GM19463 (cell line): ENCODE measurements around the gene CFDP1.

Experiments used
- ATAC-seq: cut with Tn5 transposase; IDR thresholded peaks from one replicate; pipeline ENCODE4 v1.9.1; 2021; ENCODE audit warnings: mild to moderate bottlenecking, moderate library complexity; ENCODE audit not compliant: unreplicated experiment

Gene CFDP1

DNA sequence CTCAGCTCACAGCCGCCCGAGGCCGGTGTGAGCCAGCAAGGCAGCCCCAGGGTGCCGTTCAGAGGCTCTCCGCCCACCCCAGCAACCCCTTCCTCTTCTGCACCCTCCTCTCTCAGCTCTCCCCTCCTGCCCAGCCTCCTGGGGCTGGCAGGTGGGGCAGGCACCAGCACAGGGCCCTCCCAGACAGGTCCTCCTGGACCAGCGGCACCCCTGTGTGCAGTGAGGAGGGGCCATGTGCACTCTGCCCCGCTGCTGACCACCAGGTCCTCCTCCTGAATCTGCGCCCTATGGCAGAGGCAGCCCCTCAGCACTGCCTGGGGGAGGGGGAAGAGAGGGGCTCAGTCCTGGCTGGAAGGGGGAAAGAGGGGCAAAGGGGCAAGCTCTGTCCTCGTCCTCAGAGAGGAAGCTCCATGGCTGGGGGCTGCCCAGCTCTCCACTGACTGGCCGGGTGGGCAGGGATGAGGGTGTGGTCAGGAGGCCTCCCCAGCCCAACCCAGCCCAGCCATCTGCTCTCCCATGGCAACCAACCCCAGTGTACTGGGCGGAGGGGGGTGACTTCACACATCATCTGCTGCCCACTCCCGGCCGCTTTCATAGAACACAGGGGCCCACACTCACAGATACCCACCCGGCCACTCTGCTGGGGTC lies 176.5 kb downstream of the CFDP1 start:
- no peak for ATAC-seq

DNA sequence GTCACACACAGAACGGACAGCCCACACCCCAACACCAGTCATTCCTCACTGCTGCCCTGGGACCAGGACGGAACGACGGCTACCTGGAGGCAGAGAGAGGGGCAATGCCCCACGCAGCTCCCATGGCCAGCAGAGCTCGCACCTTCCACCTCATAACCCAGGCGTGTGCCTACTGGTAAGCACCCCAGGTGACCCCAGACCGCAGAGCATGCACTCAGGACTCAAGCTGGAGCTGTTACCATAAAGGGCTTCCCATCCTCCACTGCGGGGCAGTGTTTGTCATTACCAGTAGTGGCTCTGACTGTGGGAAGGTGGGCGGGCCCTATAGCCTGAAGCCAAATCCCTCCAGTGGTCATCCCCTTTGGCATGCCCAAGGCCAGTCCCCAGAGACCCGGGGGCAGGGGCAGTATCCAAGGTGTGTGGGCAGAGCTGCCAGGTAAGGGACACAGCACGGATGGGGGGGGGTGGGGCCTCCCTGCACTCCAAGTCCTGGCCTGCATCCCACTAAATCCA lies 177.2 kb downstream of the CFDP1 start:
- no peak for ATAC-seq

DNA sequence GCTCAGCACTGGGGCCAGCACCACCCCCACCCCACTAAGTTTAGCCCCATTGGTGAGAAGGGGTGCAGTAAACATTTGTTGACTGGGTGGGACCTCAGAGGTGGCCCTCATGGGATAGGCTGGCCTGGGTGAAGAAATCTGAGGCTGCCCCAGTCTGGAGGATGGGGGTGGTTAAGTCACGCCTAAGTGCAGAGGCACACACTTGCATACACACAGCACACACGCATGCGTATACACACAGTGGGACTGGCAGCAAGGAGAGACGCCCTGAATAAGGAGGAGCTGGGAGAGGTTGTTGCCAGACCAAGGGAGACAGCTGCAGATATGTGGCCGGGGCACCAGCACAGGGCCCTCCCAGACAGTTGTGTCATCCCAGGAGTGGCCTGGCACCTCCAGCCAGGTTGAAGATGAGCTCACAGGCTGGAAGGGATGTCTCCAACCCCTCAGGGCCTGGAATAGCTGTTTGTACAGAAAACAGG lies 178.9 kb downstream of the CFDP1 start:
- ATAC-seq: no peak

DNA sequence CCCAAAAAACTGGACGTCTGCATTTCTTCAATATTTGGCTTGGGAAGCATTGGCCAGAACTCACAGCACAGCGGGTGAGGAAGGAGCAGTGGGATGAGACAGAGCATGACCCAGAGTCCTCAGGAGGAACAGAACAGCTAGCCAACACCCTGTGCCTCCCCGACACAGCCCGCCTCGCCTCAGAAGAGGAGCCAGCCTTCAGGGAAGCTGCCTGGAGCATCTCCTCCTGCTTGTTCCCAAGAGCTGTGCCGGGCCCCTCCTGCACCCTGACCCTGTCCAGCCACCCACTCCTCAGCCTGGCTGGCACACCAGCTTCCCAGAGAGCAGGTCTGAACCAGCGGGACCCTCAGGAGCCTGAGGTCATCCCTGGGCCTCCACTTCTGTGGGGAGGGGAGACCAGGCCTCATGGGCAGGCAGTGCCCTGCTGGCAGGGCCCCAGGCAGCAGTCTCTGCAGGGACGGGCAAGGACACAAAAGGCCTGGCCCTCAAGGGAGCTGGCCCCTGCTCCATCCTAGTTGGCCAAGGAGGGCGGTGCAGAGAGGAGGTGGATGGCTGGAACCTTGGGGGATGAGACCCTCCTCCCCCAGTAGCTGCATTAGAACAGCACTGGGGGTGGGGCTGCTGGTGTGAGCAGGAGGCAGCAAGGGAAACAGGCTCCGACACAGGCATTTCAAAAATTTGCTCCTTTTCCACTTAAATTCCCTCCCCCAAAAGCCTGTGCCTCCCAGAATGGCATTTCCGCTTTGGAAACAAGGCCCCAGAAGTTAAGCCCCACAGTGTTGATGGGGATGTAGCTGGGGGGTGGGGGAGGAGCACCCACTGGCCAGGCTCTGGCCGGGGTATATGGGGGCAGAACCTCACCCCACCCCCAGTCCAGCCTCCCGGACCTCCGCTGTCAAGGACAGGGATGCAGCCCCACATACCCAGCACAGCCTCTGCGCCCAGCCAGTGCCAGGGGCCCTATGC lies 180.1 kb downstream of the CFDP1 start:
- no peak for ATAC-seq

DNA sequence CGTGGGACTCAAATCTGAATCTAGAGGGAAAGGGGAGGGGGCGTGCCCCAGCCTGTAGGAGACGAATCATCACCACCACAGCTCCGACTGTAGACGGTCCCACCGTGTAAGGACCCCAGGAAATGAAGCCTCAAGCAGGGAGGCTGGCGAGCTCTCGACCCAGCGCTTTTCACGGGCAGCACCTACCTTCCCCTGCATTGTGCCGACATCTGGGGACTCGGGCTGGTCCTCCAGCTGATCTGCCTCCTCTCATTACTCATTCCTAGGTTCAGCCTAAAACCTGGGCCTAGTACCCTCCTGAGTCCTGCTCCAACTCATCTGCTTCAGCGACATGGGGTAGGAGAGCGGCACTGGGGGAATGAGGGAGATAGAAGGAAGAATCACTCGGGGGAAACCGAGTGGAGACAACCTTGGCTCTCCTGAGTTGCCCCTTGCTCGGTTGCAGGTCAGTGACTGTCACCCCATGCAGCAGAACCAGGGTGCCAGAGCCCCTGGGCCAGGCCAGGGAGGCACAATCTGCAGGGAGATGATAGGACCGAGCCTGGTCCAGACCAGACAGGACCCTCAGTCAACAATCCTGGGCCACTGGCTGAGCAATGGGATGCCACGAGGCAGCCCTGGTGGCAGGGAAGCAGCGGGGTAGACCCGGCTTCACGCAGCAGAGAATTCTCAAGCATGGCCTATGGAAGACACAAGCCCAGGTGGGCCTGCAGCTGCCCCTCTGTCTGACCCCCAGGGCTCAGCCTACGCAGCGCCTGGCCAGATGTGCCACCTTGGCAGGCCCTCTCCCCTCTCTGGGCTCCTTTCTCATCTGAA lies 181.0 kb downstream of the CFDP1 start:
- ATAC-seq: no peak

DNA sequence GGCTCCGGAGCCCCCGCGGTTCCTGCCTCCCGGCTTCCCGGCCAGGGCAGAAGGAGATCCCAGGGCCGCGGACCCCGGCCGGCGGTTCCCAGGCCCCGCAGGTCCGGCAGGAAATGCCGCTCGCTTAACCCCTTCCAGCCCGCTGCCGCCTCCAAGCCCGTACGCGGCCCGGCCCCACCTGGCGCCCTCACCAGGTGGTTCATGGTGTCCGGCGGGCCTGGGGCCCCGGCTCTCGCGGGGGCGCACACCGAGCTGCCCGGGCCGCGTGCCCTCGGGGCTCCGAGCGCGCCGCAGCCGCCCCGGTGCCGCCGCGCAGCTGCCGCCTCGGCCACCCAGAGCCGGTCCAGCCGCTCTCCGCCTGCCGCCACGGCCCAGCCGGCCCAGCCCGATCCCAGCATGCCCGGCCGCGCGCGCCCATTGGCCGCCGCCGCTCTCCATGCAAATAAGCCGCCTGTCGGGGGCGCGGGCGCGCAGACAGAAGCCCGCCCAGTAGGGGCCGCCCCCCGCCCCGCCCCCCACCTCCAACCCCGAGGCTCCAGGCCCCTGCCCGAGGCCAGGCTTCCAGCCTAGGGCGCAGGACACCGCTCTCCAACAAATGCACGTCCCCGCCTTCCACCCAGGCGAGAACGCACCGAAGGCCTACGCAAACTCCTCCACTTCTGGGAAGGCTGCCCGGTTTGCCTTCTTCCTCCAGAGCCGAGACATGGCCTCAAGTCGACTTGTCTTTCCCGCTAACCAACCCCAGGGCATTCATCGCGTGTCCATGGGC lies 181.8 kb downstream of the CFDP1 start, which contains the start of gene BCAR1:
BCAR1 (minus strand) TSS at position 345 of the 769 bp plus-strand sequence; CDS start at position 203, 142 bp downstream.
- peak; percentile 86 for ATAC-seq

DNA sequence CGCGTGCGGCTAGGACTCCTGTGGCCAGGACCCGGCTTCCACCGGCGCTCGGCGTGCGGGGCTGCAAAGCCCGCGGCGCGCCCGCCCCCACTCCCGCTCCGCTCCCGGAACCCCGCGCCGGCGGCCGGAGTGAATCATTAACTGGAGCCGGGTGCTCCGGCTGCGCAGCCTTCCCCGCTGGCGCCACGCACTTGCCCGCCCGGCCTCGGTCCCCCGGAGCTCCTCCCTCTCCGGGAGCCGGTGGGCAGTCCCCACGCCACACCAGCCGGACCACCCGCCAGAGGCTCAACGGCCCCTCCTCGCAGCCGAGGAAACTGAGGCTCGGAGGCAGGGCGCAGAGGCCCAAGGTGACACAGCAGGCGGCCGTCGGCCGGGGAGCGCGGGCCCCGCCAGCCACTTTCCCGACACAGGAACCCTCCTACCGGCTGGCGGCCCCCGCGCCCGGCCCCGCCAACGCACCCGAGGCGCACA lies 182.5 kb downstream of the CFDP1 start:
- ATAC-seq: peak; percentile 37

DNA sequence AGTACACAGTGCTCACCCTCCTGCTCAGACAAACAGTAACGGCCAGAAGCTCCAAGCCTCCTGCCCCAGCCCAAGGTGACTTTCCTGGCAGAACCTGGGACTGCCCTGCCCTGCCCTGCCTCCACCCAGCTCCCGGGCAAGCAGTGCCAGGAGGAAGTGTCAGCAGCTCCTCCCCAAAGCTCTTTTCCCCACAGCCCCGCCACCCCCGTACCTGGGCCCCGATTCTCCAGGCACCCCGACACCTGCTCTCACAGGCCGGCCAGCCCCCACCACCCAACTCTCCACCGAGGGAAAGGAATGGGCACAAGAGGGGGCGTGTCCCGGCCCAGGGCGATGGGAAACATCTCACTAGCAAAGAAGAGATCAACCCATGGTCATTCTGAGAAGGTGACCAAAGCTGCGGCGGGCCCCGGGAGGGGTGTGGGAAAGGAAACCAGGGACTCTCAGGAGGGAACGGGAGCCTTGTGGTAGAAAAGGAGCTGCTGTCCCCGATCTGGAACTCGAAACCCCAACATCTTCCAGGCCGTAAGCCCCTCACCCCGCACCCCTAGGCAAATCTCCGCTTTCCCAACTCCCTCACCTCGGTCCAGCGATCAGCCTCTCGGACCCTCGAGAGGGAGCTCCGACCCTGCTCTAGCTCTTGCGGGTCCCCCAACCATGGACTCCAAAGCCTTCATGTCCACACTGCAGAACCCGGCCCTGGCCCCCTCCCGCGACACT lies 183.1 kb downstream of the CFDP1 start:
- ATAC-seq: no peak

DNA sequence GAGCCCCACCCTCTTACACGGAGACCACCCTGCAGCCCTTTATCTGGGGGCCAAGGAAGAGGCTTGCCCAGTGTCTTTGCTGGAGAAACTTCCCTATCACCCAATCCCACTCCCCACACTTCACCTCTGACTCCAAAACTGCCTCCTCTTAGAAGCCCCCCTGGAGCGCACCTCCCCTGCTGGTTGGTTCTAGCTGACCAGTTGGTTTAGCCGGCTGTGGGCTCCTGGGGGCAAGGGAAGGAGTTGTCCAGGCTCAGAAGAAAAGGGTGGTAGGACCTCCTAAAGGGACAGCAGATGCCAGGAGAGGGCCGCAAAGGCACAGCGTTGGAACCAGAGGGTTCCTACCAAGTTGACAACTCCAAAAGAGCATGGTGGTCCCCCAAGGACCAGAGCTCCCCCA lies 183.9 kb downstream of the CFDP1 start:
- no peak for ATAC-seq

DNA sequence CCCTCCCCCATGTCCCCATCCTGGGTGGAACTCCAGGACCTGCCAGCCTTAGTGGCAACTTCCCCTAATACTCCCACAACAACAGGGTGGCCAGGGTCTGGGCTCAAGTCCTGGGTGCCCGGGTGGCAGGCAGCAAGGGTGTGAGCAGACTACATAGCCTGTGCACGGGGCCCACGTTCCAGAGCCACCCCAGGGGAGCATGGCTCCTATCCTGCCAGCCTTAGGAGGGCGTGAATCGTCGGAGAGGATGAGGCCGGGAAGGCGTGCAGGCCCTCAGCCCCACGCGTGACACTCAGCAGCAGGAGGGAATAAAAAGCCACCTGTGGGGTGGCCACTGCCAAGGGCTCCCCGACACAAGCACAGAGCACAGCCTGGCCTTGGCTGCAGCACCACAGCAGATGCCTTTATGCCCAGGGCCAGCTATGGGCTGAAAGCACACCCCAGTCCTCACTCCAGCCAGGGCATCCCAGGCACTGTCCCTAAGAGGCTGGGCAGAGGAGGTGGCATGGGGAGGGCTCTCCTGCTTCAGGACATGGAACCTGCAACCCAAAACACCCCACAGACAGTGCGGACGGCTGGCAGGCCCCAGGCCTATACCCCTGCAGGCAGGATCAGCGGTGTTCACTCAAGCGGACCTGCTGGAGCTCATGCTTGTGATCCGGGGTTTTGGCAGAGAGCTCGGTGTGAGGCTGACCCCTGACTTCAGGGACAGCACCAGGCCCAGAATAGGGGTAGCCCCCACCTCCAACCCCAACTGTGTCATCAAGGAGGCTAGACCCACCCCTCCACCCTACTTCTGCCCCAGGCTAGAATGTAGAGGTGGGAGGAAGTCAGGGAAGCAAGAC lies 184.5 kb downstream of the CFDP1 start:
- no peak for ATAC-seq

DNA sequence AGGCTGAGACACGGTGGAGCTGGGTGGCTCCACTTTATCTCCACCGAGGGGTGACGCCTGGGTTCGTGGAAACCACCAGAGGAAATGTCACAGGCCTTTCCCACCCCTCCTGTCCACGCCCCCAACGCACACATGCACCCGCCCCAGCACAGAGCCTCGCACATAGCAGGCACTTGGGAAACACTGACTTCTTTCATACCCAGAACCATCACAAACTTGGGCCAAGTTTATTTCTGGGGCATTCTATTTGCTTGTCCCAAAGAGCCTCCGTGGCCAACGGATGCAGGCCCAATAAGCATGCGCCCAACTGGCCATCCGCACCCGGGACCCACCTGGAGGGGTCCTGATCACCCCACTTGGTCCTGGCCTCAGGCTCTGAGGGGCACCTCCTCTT lies 185.2 kb downstream of the CFDP1 start:
- ATAC-seq: no peak

DNA sequence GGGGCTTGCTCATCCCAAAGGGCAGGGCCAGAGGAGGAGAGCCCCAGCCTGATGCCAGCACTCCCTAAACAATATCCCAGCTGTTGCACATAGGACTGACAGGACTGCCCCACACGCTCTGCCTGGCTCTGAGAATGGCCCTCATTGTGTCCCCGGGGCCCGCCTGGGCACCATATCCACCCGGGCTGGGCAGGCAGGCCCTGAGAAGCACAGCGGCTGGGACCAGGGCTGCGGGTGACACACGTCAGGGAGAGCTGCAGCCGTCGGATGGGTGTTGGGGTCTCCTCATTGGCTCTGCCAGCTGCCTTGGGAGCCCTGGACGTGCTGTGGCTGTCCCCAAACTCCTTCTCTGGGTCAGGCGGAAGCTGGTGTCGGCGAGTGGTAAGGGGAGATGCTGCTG lies 186.1 kb downstream of the CFDP1 start:
- no peak for ATAC-seq

DNA sequence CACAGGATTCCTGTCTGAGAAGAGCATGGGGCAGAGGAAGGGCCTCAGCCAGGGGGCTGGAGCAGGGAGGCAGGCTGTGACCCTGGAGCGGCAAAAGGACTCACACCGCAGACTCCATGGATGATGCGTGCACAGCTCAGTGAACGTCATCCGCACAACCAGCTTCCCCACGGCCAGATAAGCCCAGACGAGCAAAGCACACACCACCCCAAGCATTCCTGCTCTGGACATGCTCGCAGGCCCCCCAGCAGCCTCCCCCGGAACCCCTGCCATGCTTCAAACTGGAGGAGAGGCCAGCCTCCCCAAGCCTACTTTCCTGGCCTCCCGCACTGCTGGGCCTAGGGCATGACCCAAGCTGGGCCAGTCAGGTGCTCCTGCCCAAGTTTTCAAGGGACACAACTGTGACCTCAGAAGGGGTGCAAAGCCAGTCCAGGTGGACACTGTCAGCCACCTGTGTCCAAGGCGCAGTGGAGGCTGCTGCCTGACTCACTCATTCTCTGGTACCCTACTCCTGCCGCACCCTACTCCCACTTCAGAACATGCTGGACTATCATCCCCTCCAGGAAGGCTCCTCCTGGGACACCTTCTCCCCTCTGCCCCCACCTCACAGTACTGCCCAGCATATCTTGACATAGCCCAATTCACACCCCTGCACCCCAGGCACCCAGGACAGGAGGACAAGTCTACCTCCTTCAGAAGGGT lies 186.6 kb downstream of the CFDP1 start:
- ATAC-seq: no peak

DNA sequence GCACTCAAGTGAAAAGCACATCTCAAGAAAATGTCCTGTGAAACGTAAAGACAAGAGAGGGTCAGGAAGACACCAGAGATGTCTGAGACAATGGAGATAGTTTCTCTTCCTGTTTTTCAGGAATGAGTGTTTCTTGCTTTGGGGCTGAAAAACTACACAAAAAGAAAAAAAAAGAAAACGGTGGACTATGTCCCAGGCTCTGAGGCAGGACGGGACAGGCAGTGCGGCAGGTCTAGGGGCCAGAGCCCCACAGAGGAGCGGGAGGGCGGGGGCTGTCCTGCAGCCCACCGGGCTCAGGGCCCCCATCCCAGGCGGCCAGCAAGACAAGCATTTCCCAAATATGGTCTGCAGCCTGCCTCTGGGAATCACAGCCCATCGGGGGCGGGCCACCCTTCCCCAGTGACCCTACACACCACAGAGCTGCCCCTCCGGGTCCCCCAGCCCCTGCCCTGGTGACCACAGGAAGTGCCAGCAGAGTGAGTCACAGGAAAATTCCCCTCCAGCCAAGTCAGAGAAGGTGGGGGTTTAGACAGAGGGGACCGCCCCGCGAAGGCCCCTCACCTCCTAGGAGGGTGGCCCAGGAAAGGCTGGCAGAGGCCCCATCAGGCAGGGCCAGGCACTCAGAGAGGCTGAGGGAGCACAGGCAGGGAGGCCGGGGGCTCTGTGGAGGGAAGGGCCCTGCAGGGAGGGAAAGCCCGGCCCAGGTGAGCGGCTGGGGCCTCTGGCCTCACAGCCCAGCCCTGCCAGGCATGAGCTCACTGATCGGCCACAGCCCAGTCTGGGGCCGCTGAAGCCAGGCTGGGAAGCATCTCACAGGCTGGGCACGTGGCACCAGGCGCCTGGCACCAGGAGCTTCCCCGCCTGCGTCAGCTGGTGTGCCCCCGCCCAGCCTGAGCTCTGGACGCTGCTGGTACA lies 188.2 kb downstream of the CFDP1 start:
- peak; percentile 69 for ATAC-seq

DNA sequence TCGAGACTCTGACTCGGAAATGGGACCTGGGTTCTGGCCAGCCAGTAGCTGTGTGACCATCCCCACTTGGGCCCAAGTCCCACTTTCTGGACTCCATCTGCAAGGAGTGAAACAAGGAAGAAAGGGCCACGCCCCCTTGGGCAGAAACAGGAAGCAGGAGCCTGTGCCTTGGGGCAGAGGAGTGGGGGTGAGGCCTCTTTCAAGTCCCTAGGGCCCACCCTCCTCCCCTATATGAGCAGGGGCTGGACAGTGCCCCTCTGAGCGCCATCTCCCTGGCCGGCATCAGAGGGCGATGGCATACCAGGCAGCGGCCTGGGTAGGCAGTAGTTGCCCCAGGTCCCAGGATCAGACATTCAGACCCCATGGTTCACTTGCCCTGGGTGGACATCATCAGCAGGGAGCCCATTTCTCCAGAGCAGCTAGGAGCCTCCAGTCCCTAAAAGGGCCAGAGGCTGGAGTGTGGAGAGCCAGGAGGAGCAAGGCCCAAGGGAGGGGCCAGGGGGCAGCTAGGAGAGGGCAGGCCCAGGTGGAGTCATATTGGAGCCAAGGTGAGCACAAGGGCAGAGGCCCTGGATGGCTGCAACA lies 189.0 kb downstream of the CFDP1 start:
- ATAC-seq: peak; percentile 5
